Duodenal mucosa (tissue), 2 donors: ENCODE measurements around the gene RAB18.

ENCODE experiments used
- H3K27ac ChIP-seq: one replicate; pipeline ENCODE4 v1.7.0; 2013; ENCODE audit warnings: low read depth, low read length
- H3K27me3 ChIP-seq, 2 donors: one replicate each; pipeline ENCODE4 v1.7.0; 2013; ENCODE audit warnings: low read length in 2 of 2, control low read depth in 1 of 2; ENCODE audit not compliant: insufficient read depth in 2 of 2, control insufficient read depth in 1 of 2
- H3K36me3 ChIP-seq, 2 donors: one replicate each; pipeline ENCODE4 v1.7.0; 2013; ENCODE audit warnings: low read length in 2 of 2, control low read depth in 1 of 2; ENCODE audit not compliant: insufficient read depth in 2 of 2, control insufficient read depth in 1 of 2
- H3K4me1 ChIP-seq, 2 donors: one replicate each; pipeline ENCODE4 v1.7.0; 2013; ENCODE audit warnings: low read length in 2 of 2, control low read depth in 1 of 2; ENCODE audit not compliant: insufficient read depth in 2 of 2, control insufficient read depth in 1 of 2
- H3K4me3 ChIP-seq, 2 donors: one replicate each; pipeline ENCODE4 v1.7.0; 2013; ENCODE audit warnings: low read length in 2 of 2, low read depth in 1 of 2
- H3K9ac ChIP-seq, 2 donors: one replicate each; pipeline ENCODE4 v1.7.0; 2013; ENCODE audit warnings: low read length in 2 of 2, low read depth in 1 of 2
- H3K9me3 ChIP-seq, 2 donors: one replicate each; pipeline ENCODE4 v1.7.0; 2013; ENCODE audit warnings: low read length in 2 of 2, control low read depth in 1 of 2; ENCODE audit not compliant: control insufficient read depth in 1 of 2

The RAB18 gene

DNA sequence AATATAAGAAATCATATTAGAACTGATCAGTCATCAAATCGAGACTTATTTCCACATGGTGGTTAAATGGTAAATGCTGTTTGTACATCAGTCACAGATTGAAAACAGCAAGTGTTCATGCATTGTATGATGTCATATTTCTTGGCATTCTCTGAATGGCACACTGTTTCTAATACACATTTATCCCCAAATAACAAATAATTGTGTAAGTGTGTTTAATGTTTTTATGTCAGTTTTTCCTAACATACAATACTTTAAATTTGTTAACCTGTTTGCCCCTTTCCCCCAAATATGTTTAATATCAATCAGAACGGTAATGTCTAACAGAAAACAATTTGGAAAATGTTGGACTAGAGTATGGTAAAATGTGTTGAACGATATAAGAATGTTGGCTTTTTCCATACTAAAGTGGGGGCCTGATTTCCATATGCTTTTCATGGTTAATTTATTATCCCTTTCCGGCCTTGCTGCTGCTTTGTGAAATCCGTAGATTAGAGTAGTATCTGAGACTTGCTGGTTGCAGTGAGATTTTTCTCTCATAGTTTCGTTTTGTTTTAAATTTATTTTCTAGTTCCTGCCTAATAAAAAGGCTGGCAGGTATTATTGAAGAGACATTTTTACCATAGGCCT is 23.7 kb downstream of the RAB18 start:
- peaks cover 0 to 6% of the 10 kb centered on the region in 2 donors for H3K4me1 ChIP-seq
- no peak overlapping the region for H3K9ac ChIP-seq
- H3K4me3 ChIP-seq = no peak overlapping the region
- H3K27ac ChIP-seq = no peak overlapping the region
- H3K36me3 ChIP-seq = peaks cover 5 to 9% of the 10 kb centered on the region in 2 donors
- no peaks in the 10 kb centered on the region for H3K9me3 ChIP-seq
- H3K27me3 ChIP-seq = no peaks in the 10 kb centered on the region

GRCh38 chr10:27529010-27529783 is 25.1 kb downstream of the RAB18 start:
- Histone ChIP-seq H3K4me1 (peaks cover 0 to 6% of the 10 kb centered on the region in 2 donors), H3K4me3 (no peak overlapping the region), H3K27ac (no peak overlapping the region), H3K9me3 (no peaks in the 10 kb centered on the region), H3K9ac (no peak overlapping the region), H3K36me3 (peaks cover 7 to 18% of the 10 kb centered on the region in 2 donors), H3K27me3 (no peaks in the 10 kb centered on the region)

DNA sequence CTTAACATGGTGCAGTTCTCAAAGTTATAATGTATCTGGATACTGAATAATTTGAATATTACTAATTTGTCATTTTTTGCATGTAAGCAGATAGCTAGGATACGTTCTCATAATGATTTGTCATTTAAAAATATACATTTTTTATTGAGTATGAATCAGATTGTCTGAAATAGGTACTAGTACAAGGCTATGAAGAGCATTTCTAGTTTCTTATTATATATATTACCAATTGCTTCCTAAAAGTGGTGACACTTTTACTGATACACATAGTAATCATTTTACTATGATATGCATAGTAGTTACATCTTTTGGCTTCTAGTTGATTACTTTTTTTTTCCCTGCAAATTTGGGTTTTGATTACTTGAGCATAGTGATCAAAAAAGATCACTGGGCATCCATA is 26.4 kb downstream of the RAB18 start:
- Histone ChIP-seq H3K27ac (no peak overlapping the region), H3K4me1 (peaks cover 0 to 6% of the 10 kb centered on the region in 2 donors), H3K27me3 (no peaks in the 10 kb centered on the region), H3K9me3 (no peaks in the 10 kb centered on the region), H3K4me3 (no peak overlapping the region), H3K36me3 (peaks cover 11 to 27% of the 10 kb centered on the region in 2 donors), H3K9ac (no peak overlapping the region)

DNA sequence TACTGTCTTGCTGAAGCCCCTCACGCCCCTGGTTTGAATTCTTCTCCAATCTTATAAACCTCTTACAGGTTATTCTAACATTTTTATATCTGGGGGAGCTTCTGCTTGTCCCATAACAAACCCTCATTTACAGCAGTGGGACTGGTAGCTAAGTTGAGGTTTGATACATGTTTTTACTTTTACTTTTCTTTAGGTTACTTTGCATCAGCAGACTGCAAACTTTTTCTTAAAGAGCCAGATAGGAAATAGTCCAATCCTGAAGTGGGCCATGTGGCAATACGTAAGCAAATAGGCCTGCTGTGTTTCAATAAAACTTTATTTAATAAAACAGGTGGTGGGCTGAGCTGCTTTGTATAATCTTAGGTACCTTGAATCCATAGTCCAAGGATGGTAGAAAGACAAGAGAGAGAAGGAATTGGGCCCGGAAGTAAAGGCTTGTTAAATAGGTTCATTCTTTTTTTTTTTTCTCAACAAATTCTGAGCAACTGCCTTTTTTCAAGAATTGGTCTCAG is 27.3 kb downstream of the RAB18 start:
- Histone ChIP-seq H3K27ac (no peak overlapping the region), H3K27me3 (no peaks in the 10 kb centered on the region), H3K4me1 (peaks cover 0 to 6% of the 10 kb centered on the region in 2 donors), H3K36me3 (peaks cover 11 to 33% of the 10 kb centered on the region in 2 donors), H3K9ac (no peak overlapping the region), H3K4me3 (no peak overlapping the region), H3K9me3 (no peaks in the 10 kb centered on the region)

- Histone ChIP-seq H3K4me1 (peaks cover 0 to 6% of the 10 kb centered on the region in 2 donors), H3K4me3 (no peak overlapping the region), H3K9me3 (no peaks in the 10 kb centered on the region), H3K27me3 (no peaks in the 10 kb centered on the region), H3K36me3 (peaks cover 18 to 44% of the 10 kb centered on the region in 2 donors), H3K27ac (no peak overlapping the region), H3K9ac (no peak overlapping the region)
Measured at GRCh38 chr10:27534161-27534700, 30.1 kb downstream of the RAB18 start.

- Histone ChIP-seq H3K36me3 (peaks cover 18 to 44% of the 10 kb centered on the region in 2 donors), H3K27me3 (no peaks in the 10 kb centered on the region), H3K4me3 (no peak overlapping the region), H3K9ac (no peak overlapping the region), H3K9me3 (no peaks in the 10 kb centered on the region), H3K27ac (no peak overlapping the region), H3K4me1 (peaks cover 0 to 3% of the 10 kb centered on the region in 2 donors)
Measured at GRCh38 chr10:27535317-27535716, 31.2 kb downstream of the RAB18 start.

GRCh38 chr10:27536437-27536836 is 32.3 kb downstream of the RAB18 start:
- H3K9me3 ChIP-seq = no peaks in the 10 kb centered on the region
- H3K9ac ChIP-seq = no peak overlapping the region
- H3K27me3 ChIP-seq = no peaks in the 10 kb centered on the region
- no peaks in the 10 kb centered on the region for H3K4me1 ChIP-seq
- peaks cover 18 to 44% of the 10 kb centered on the region in 2 donors for H3K36me3 ChIP-seq
- no peak overlapping the region for H3K4me3 ChIP-seq
- no peak overlapping the region for H3K27ac ChIP-seq

DNA sequence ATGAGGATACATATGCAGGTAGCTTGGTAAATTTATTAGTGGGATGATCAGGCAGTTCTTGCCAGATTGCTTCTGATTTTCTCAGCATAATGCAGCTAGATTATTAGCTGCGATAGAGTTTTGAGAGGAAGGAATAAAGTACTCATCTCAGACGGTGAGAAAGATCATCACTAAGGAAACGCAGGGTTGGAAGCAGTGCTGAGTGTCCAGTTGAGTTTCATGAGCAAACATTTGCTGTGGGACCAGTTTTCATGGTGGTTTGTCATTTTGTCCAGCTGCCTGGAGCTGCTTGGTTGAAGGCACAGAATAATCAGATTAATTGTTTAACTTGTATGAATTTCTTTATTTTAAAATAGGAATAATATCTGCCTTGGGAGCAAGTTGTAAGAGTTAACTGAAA is 33.1 kb downstream of the RAB18 start:
- Histone ChIP-seq H3K9ac (no peak overlapping the region), H3K9me3 (no peaks in the 10 kb centered on the region), H3K27me3 (no peaks in the 10 kb centered on the region), H3K27ac (no peak overlapping the region), H3K4me1 (no peaks in the 10 kb centered on the region), H3K36me3 (peaks cover 18 to 44% of the 10 kb centered on the region in 2 donors), H3K4me3 (no peak overlapping the region)

DNA sequence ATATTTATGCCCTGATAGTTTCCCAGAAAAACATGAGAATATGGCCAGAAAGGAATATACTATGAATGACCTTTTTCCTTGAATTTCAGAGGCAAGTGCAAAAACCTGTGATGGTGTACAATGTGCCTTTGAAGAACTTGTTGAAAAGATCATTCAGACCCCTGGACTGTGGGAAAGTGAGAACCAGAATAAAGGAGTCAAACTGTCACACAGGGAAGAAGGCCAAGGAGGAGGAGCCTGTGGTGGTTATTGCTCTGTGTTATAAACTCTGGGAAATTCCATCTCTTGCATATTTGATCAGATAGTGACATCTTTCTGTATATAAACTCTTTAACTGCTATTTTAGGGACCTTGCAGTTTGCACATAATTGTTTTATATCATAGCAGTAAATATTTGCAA is 33.7 kb downstream of the RAB18 start:
- Histone ChIP-seq H3K4me1 (no peaks in the 10 kb centered on the region), H3K27me3 (no peaks in the 10 kb centered on the region), H3K27ac (no peak overlapping the region), H3K4me3 (no peak overlapping the region), H3K9me3 (no peaks in the 10 kb centered on the region), H3K9ac (no peak overlapping the region), H3K36me3 (peaks cover 18 to 44% of the 10 kb centered on the region in 2 donors)

- Histone ChIP-seq H3K9me3 (no peaks in the 10 kb centered on the region), H3K36me3 (peaks cover 7 to 23% of the 10 kb centered on the region in 2 donors), H3K9ac (no peak overlapping the region), H3K27me3 (no peaks in the 10 kb centered on the region), H3K4me3 (no peak overlapping the region), H3K4me1 (no peaks in the 10 kb centered on the region), H3K27ac (no peak overlapping the region)
Measured at GRCh38 chr10:27540672-27541071, 36.6 kb downstream of the RAB18 start.
